Naive B cell (primary cell): ENCODE data around the gene UQCC2. TPM values are rescaled to one million over a fixed set of nuclear protein-coding genes. Genes with fewer than 3 reads are reported as not detected.

ENCODE experiments used
- ATAC-seq, 2 donors: fragments of 150-1000 bp; cut with Tn5 transposase; 2 replicates each; pipeline ENCODE4 v1.10.0; 2021; ENCODE audit warnings: low read depth in 2 of 2, mild to moderate bottlenecking in 2 of 2, moderate library complexity in 2 of 2
- DNase-seq: peaks from one replicate; pipeline ENCODE4 v3.0.0; 2022
- H3K27ac Mint-ChIP-seq, 6 donors: one replicate each; pipeline ENCODE4 v1.8.0; 2020 to 2022; ENCODE audit warnings: mild to moderate bottlenecking in 6 of 6, mixed read lengths in 6 of 6, moderate library complexity in 5 of 6, inconsistent platforms in 2 of 6
- H3K27me3 Mint-ChIP-seq, 3 donors: one replicate each; pipeline ENCODE4 v1.8.0; 2021 to 2022; ENCODE audit warnings: mixed read lengths in 3 of 3, mild to moderate bottlenecking in 1 of 3
- H3K36me3 Mint-ChIP-seq, 2 donors: one replicate each; pipeline ENCODE4 v1.8.0; 2020 to 2022; ENCODE audit warnings: mixed read lengths in 2 of 2, inconsistent platforms in 1 of 2, mild to moderate bottlenecking in 1 of 2
- H3K4me1 Mint-ChIP-seq, 3 donors: one replicate each; pipeline ENCODE4 v1.8.0; 2020 to 2022; ENCODE audit warnings: mixed read lengths in 3 of 3, inconsistent platforms in 1 of 3, mild to moderate bottlenecking in 1 of 3, moderate library complexity in 1 of 3
- H3K4me3 Mint-ChIP-seq, 8 donors: one replicate each; pipeline ENCODE4 v1.8.0; 2020 to 2022; ENCODE audit warnings: mild to moderate bottlenecking in 8 of 8, mixed read lengths in 8 of 8, moderate library complexity in 8 of 8, inconsistent platforms in 2 of 8
- H3K9me3 Mint-ChIP-seq, 7 donors: one replicate each; pipeline ENCODE4 v1.8.0; 2020 to 2022; ENCODE audit warnings: mixed read lengths in 7 of 7, mild to moderate bottlenecking in 5 of 7, inconsistent platforms in 2 of 7, moderate library complexity in 1 of 7
- polyA plus RNA-seq, 6 donors: library from polyadenylated mRNA; unstranded; fragments of 300-500 nt; fragmentation: Illumina TruSeq; gene quantifications; one replicate each; pipeline ENCODE4 v1.2.3, GENCODE V29; 2021; ENCODE audit warnings: low read depth in 6 of 6

Gene UQCC2
- polyA plus RNA-seq, 6 donors from 2014 or later, result 29.4 to 53.0 (median 44.4) TPM

GRCh38 chr6:33676416-33677142, 34.9 kb downstream of the UQCC2 start:
- H3K4me1 Mint-ChIP-seq, result peaks cover 18 to 19% (median 19%) of the 10 kb centered on the region in 3 donors
- peaks cover 22 to 42% of the 10 kb centered on the region in 2 donors for H3K36me3 Mint-ChIP-seq
- no peaks in the 10 kb centered on the region for H3K9me3 Mint-ChIP-seq
- peak overlapping the region in 1 of 6 donors; percentile 34 for H3K27ac Mint-ChIP-seq
- no peaks in the 10 kb centered on the region for H3K27me3 Mint-ChIP-seq
- no peak for DNase-seq
- H3K4me3 Mint-ChIP-seq, result no peak overlapping the region
- no peak for ATAC-seq

- Mint-ChIP-seq H3K9me3 (no peaks in the 10 kb centered on the region), H3K4me3 (no peak overlapping the region), H3K27ac (peak overlapping the region in 3 of 6 donors; percentile 22 to 54 (median 34)), H3K27me3 (no peaks in the 10 kb centered on the region), H3K36me3 (peaks cover 16 to 42% of the 10 kb centered on the region in 2 donors), H3K4me1 (peaks cover 18 to 19% (median 19%) of the 10 kb centered on the region in 3 donors)
- no peak for DNase-seq
- ATAC-seq, result no peak
Measured at GRCh38 chr6:33675968-33676367, 35.5 kb downstream of the UQCC2 start.

GRCh38 chr6:33673851-33674250, 37.6 kb downstream of the UQCC2 start:
- DNase-seq (no peak), ATAC-seq (no peak)
- no peaks in the 10 kb centered on the region for H3K9me3 Mint-ChIP-seq
- H3K4me3 Mint-ChIP-seq, result no peak overlapping the region
- peak overlapping the region in 1 of 6 donors; percentile 29 for H3K27ac Mint-ChIP-seq
- H3K36me3 Mint-ChIP-seq, result peaks cover 13 to 31% of the 10 kb centered on the region in 2 donors
- peaks cover 14 to 15% (median 15%) of the 10 kb centered on the region in 3 donors for H3K4me1 Mint-ChIP-seq
- H3K27me3 Mint-ChIP-seq, result no peaks in the 10 kb centered on the region

GRCh38 chr6:33672808-33673207, 38.7 kb downstream of the UQCC2 start:
- no peak overlapping the region for H3K4me3 Mint-ChIP-seq
- peaks cover 12 to 31% of the 10 kb centered on the region in 2 donors for H3K36me3 Mint-ChIP-seq
- DNase-seq (no peak), ATAC-seq (no peak)
- H3K27me3 Mint-ChIP-seq, result no peaks in the 10 kb centered on the region
- H3K4me1 Mint-ChIP-seq, result peaks cover 4 to 9% (median 6%) of the 10 kb centered on the region in 3 donors
- H3K9me3 Mint-ChIP-seq, result no peaks in the 10 kb centered on the region
- H3K27ac Mint-ChIP-seq, result peak overlapping the region in 1 of 6 donors; percentile 18

- no peaks in the 10 kb centered on the region for H3K9me3 Mint-ChIP-seq
- no peaks in the 10 kb centered on the region for H3K27me3 Mint-ChIP-seq
- no peak overlapping the region for H3K4me3 Mint-ChIP-seq
- H3K27ac Mint-ChIP-seq, result peak overlapping the region in 2 of 6 donors; percentile 15 to 22
- peaks cover 0 to 6% (median 4%) of the 10 kb centered on the region in 3 donors for H3K4me1 Mint-ChIP-seq
- H3K36me3 Mint-ChIP-seq, result peaks cover 8 to 27% of the 10 kb centered on the region in 2 donors
- no peak for DNase-seq
- no peak for ATAC-seq
Measured at GRCh38 chr6:33671744-33672072, 39.8 kb downstream of the UQCC2 start.

- Mint-ChIP-seq H3K9me3 (no peaks in the 10 kb centered on the region), H3K27ac (peak overlapping the region in 2 of 6 donors; percentile 15 to 62), H3K4me3 (no peak overlapping the region), H3K4me1 (peaks cover 0 to 4% (median 3%) of the 10 kb centered on the region in 3 donors), H3K27me3 (no peaks in the 10 kb centered on the region), H3K36me3 (peaks cover 4 to 21% of the 10 kb centered on the region in 2 donors)
- DNase-seq, result no peak
- no peak for ATAC-seq
Measured at GRCh38 chr6:33670971-33671743, 40.3 kb downstream of the UQCC2 start.

- no peak overlapping the region for H3K4me3 Mint-ChIP-seq
- H3K27me3 Mint-ChIP-seq, result no peaks in the 10 kb centered on the region
- no peak overlapping the region for H3K27ac Mint-ChIP-seq
- ATAC-seq, result no peak
- H3K36me3 Mint-ChIP-seq, result peaks cover 4 to 20% of the 10 kb centered on the region in 2 donors
- H3K4me1 Mint-ChIP-seq, result peaks cover 0 to 4% (median 3%) of the 10 kb centered on the region in 3 donors
- H3K9me3 Mint-ChIP-seq, result no peaks in the 10 kb centered on the region
- DNase-seq, result no peak
Measured at GRCh38 chr6:33670086-33670660, 41.3 kb downstream of the UQCC2 start.

GRCh38 chr6:33668914-33669313, 42.6 kb downstream of the UQCC2 start:
- peak overlapping the region in 4 of 6 donors; percentile 63 to 89 (median 80) for H3K27ac Mint-ChIP-seq

GRCh38 chr6:33668328-33668727, 43.2 kb downstream of the UQCC2 start:
- Mint-ChIP-seq H3K27me3 (no peaks in the 10 kb centered on the region), H3K9me3 (no peaks in the 10 kb centered on the region), H3K4me1 (peaks cover 0 to 4% (median 0%) of the 10 kb centered on the region in 3 donors), H3K4me3 (no peak overlapping the region), H3K27ac (peak overlapping the region in 2 of 6 donors; percentile 63 to 86), H3K36me3 (peaks cover 4 to 19% of the 10 kb centered on the region in 2 donors)
- DNase-seq (no peak), ATAC-seq (no peak)

More at GRCh38 chr6:33668914-33669313, 42.6 kb downstream of the UQCC2 start:
- Mint-ChIP-seq H3K9me3 (no peaks in the 10 kb centered on the region), H3K27me3 (no peaks in the 10 kb centered on the region), H3K4me1 (peaks cover 0 to 4% (median 0%) of the 10 kb centered on the region in 3 donors), H3K4me3 (no peak overlapping the region), H3K36me3 (peaks cover 4 to 14% of the 10 kb centered on the region in 2 donors)
- ATAC-seq (peak; percentile 79 to 92), DNase-seq (peak; percentile 26)

GRCh38 chr6:33667776-33668175, 43.7 kb downstream of the UQCC2 start:
- no peak for ATAC-seq
- H3K36me3 Mint-ChIP-seq, result peaks cover 4 to 25% of the 10 kb centered on the region in 2 donors
- peak overlapping the region in 3 of 6 donors; percentile 63 to 78 (median 72) for H3K27ac Mint-ChIP-seq
- no peaks in the 10 kb centered on the region for H3K27me3 Mint-ChIP-seq
- H3K4me1 Mint-ChIP-seq, result peaks cover 0 to 4% (median 0%) of the 10 kb centered on the region in 3 donors
- DNase-seq, result no peak
- no peaks in the 10 kb centered on the region for H3K9me3 Mint-ChIP-seq
- H3K4me3 Mint-ChIP-seq, result no peak overlapping the region

GRCh38 chr6:33667072-33667471, 44.4 kb downstream of the UQCC2 start:
- ATAC-seq (no peak), DNase-seq (no peak)
- H3K4me1 Mint-ChIP-seq, result peaks cover 0 to 4% (median under 1%) of the 10 kb centered on the region in 3 donors
- H3K27ac Mint-ChIP-seq, result peak overlapping the region in 2 of 6 donors; percentile 56 to 69
- H3K36me3 Mint-ChIP-seq, result peaks cover 4 to 25% of the 10 kb centered on the region in 2 donors
- H3K4me3 Mint-ChIP-seq, result peak overlapping the region in 1 of 8 donors; percentile 21
- no peaks in the 10 kb centered on the region for H3K9me3 Mint-ChIP-seq
- H3K27me3 Mint-ChIP-seq, result no peaks in the 10 kb centered on the region

- Mint-ChIP-seq H3K36me3 (peaks cover 4 to 25% of the 10 kb centered on the region in 2 donors), H3K4me3 (no peak overlapping the region)
- no peak for ATAC-seq
Measured at GRCh38 chr6:33665957-33666356, 45.5 kb downstream of the UQCC2 start.

GRCh38 chr6:33664506-33665057, 46.9 kb downstream of the UQCC2 start:
- no peaks in the 10 kb centered on the region for H3K27me3 Mint-ChIP-seq
- no peak overlapping the region for H3K27ac Mint-ChIP-seq
- peaks cover 3 to 8% (median 6%) of the 10 kb centered on the region in 3 donors for H3K4me1 Mint-ChIP-seq
- no peak overlapping the region for H3K4me3 Mint-ChIP-seq
- H3K9me3 Mint-ChIP-seq, result no peaks in the 10 kb centered on the region
- no peak for DNase-seq
- ATAC-seq, result no peak
- peaks cover 4 to 25% of the 10 kb centered on the region in 2 donors for H3K36me3 Mint-ChIP-seq

More at GRCh38 chr6:33665957-33666356, 45.5 kb downstream of the UQCC2 start:
- Mint-ChIP-seq H3K27me3 (no peaks in the 10 kb centered on the region), H3K27ac (peak overlapping the region in 1 of 6 donors; percentile 21), H3K9me3 (no peaks in the 10 kb centered on the region), H3K4me1 (peaks cover 0 to 4% (median 2%) of the 10 kb centered on the region in 3 donors)
- DNase-seq, result no peak
